ENCODE results near the gene KHK. TPM values are rescaled to one million over a fixed set of nuclear protein-coding genes. Genes with fewer than 3 reads are reported as not detected.

KHK gene
- total RNA-seq (2022; extraction: Qiagen RNA extraction): 8.7 to 10.9 TPM (median 9.3 TPM) in 5 replicates

GRCh38 chr2:27086724-27087593, at the start of gene KHK:
Gene KHK (plus strand): TSS chr2:27086772. CDS start chr2:27087260, 488 bp downstream.

GRCh38 chr2:27050996-27051901, 35.3 kb upstream of the KHK start, which contains the start of gene AGBL5:
Gene AGBL5 (plus strand): TSS chr2:27051668. CDS start chr2:27052959, 1,291 bp downstream.

GRCh38 chr2:27071277-27071989, 15.1 kb upstream of the KHK start, which contains the start of gene OST4:
Gene OST4 (minus strand): TSS chr2:27071654.

GRCh38 chr2:27078267-27079194, 8.0 kb upstream of the KHK start, which contains the start of gene EMILIN1:
Gene EMILIN1 (plus strand): TSS chr2:27078615. CDS start chr2:27079066, 451 bp downstream.

GRCh38 chr2:27118525-27119329, 32.2 kb downstream of the KHK start, which contains the start of gene CGREF1:
Gene CGREF1 (minus strand): TSS chr2:27119128. CDS start chr2:27104366, 14,762 bp downstream.

GRCh38 chr2:27123302-27124150, 37.0 kb downstream of the KHK start, which contains the start of gene ABHD1:
Gene ABHD1 (plus strand): TSS chr2:27123815. CDS start chr2:27123949, 134 bp downstream.

GRCh38 chr2:27133905-27134780, 47.6 kb downstream of the KHK start, which contains the start of gene PREB:
Gene PREB (minus strand): TSS chr2:27134636. CDS start chr2:27134421, 215 bp downstream.

GRCh38 chr2:27139310-27139709, 52.7 kb downstream of the KHK start, which contains the start of gene PRR30:
Gene PRR30 (minus strand): TSS chr2:27139410. CDS start chr2:27138329, 1,081 bp downstream.

GRCh38 chr2:27148801-27149439, 62.3 kb downstream of the KHK start, which contains the start of gene TCF23:
Gene TCF23 (plus strand): TSS chr2:27149004. CDS start chr2:27149134, 130 bp downstream.

Other genes starting within 250 kb of the KHK start
- 3.8 to 6.2 TPM (median 5.2 TPM) in 5 replicates for gene DPYSL5, start 238.6 kb upstream of the KHK start, total RNA-seq (2022; extraction: Qiagen RNA extraction)
- 9.6 to 11.9 TPM (median 11.1 TPM) in 5 replicates for gene MAPRE3, start 116.1 kb upstream of the KHK start, total RNA-seq (2022; extraction: Qiagen RNA extraction)
- 59.1 to 67.4 TPM (median 64.7 TPM) in 5 replicates for gene TMEM214, start 53.8 kb upstream of the KHK start, total RNA-seq (2022; extraction: Qiagen RNA extraction)
- 27.9 to 33.4 TPM (median 30.3 TPM) in 5 replicates for gene AGBL5, start 35.1 kb upstream of the KHK start, total RNA-seq (2022; extraction: Qiagen RNA extraction)
- 505 to 575 TPM (median 551 TPM) in 5 replicates for gene OST4, start 15.1 kb upstream of the KHK start, total RNA-seq (2022; extraction: Qiagen RNA extraction)
- 0.32 to 0.55 TPM (median 0.48 TPM) in 5 replicates for gene EMILIN1, start 8.2 kb upstream of the KHK start, total RNA-seq (2022; extraction: Qiagen RNA extraction)
- 6.9 to 8.5 TPM (median 7.6 TPM) in 5 replicates for gene CGREF1, start 32.4 kb downstream of the KHK start, total RNA-seq (2022; extraction: Qiagen RNA extraction)
- 0.82 to 2.0 TPM (median 1.4 TPM) in 5 replicates for gene ABHD1, start 37.0 kb downstream of the KHK start, total RNA-seq (2022; extraction: Qiagen RNA extraction)
- 50.1 to 64.2 TPM (median 56.2 TPM) in 5 replicates for gene PREB, start 47.9 kb downstream of the KHK start, total RNA-seq (2022; extraction: Qiagen RNA extraction)
- gene PRR30, start 52.6 kb downstream of the KHK start, total RNA-seq (2022; extraction: Qiagen RNA extraction): not detected in 5 replicates
- gene TCF23, start 62.2 kb downstream of the KHK start, total RNA-seq (2022; extraction: Qiagen RNA extraction): not detected in 5 replicates
- gene ATRAID, start 125.3 kb downstream of the KHK start, total RNA-seq (2022; extraction: Qiagen RNA extraction): 207 to 223 TPM (median 220 TPM) in 5 replicates
- gene SLC5A6, start 125.5 kb downstream of the KHK start, total RNA-seq (2022; extraction: Qiagen RNA extraction): 57.7 to 83.7 TPM (median 65.2 TPM) in 5 replicates
- 56.9 to 63.5 TPM (median 59.3 TPM) in 5 replicates for gene CAD, start 130.6 kb downstream of the KHK start, total RNA-seq (2022; extraction: Qiagen RNA extraction)
- 2.8 to 3.6 TPM (median 3.2 TPM) in 5 replicates for gene SLC30A3, start 176.3 kb downstream of the KHK start, total RNA-seq (2022; extraction: Qiagen RNA extraction)
- not detected in 5 replicates for gene DNAJC5G, start 188.7 kb downstream of the KHK start, total RNA-seq (2022; extraction: Qiagen RNA extraction)
- gene TRIM54, start 195.7 kb downstream of the KHK start, total RNA-seq (2022; extraction: Qiagen RNA extraction): 0.81 to 1.1 TPM (median 0.88 TPM) in 5 replicates
- gene UCN, start 221.7 kb downstream of the KHK start, total RNA-seq (2022; extraction: Qiagen RNA extraction): 0.61 to 2.6 TPM (median 1.7 TPM) in 5 replicates
- 76.0 to 95.4 TPM (median 85.5 TPM) in 5 replicates for gene MPV17, start 236.3 kb downstream of the KHK start, total RNA-seq (2022; extraction: Qiagen RNA extraction)